Measurements from ENCODE around the gene TRIM47.

The TRIM47 gene

GRCh38 chr17:75828076-75828400 lies 50.3 kb downstream of the TRIM47 start:
- no peak for DNase-seq

- DNase-seq: peak; percentile 80
These were observed 50.9 kb downstream of the TRIM47 start for GRCh38 chr17:75827308-75828075.

- no peak for DNase-seq
These were observed 51.6 kb downstream of the TRIM47 start for GRCh38 chr17:75826561-75827307.

GRCh38 chr17:75825748-75826370 lies 52.5 kb downstream of the TRIM47 start:
- no peak for DNase-seq

- no peak for DNase-seq
These were observed 53.2 kb downstream of the TRIM47 start for GRCh38 chr17:75825149-75825552.

GRCh38 chr17:75824666-75825065 lies 53.7 kb downstream of the TRIM47 start:
- no peak for DNase-seq
